NCI-H128 (cell line): ENCODE data around the gene RPP30.

Source experiments
- DNase-seq: peaks from one replicate; lab custom pipeline; 2025; ENCODE audit not compliant: unreplicated experiment; lab: John Stamatoyannopoulos, UW

Gene RPP30

GRCh38 chr10:90916392-90917237 lies 44.8 kb downstream of the RPP30 start:
- DNase-seq, result no peak

- no peak for DNase-seq
Measured at GRCh38 chr10:90917238-90917967, 45.6 kb downstream of the RPP30 start.

- no peak for DNase-seq
Measured at GRCh38 chr10:90917968-90918318, 46.2 kb downstream of the RPP30 start.

- DNase-seq, result no peak
Measured at GRCh38 chr10:90919683-90920574, 48.2 kb downstream of the RPP30 start.

GRCh38 chr10:90920986-90921666 lies 49.4 kb downstream of the RPP30 start, which contains the start of gene ANKRD1:
ANKRD1 (minus strand) TSS chr10:90921087; CDS start chr10:90921027, 60 bp downstream.
- DNase-seq, result no peak

DNA sequence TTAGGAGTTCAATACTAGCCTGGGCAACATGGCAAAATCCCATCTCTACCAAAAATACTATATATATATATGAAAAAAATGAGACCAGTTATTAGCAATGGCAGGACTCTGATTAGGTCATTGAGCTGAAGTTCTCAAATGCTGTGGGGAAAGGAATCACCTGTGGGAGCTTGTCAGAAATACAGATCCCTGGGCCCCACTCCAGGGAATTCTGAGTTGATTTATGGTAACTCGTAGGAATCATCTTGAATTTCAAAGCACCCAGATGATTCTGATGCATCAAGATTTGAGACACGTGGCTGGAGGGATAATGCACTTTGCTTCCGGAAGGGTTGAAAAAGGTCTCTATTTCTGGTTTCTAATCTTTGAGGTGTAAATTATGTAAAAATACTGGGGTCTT lies 50.1 kb downstream of the RPP30 start:
- no peak for DNase-seq

DNA sequence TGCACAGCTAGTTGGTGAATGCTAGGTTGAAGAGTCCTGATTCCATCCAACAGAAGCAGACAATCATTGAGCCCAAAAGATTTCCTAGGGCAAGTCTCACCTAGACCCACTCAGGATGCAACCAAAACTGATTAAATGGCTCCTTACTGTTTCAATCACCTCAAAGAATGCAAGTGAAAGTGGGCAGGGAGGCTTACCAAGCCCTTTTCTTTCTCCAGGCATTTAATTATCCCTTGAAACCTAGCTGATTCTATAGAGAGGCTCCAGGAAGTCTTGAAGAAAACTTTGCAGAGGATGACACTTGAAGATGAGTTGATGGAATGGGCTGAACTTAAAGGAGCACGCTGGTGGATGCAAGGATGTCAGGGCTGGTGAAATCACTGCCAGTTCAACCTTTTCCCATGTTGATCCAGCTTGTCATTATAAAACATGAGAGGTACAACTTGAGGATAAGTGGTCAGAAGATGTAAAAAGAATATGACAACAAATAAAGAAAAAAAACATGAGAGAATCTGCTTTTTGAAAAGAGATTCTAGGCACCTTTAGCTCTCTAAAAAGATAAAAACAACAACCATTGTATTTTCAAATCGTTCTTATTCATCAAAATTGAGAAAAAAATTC lies 51.4 kb downstream of the RPP30 start:
- no peak for DNase-seq

GRCh38 chr10:90924552-90924951 lies 52.8 kb downstream of the RPP30 start:
- DNase-seq, result no peak

DNA sequence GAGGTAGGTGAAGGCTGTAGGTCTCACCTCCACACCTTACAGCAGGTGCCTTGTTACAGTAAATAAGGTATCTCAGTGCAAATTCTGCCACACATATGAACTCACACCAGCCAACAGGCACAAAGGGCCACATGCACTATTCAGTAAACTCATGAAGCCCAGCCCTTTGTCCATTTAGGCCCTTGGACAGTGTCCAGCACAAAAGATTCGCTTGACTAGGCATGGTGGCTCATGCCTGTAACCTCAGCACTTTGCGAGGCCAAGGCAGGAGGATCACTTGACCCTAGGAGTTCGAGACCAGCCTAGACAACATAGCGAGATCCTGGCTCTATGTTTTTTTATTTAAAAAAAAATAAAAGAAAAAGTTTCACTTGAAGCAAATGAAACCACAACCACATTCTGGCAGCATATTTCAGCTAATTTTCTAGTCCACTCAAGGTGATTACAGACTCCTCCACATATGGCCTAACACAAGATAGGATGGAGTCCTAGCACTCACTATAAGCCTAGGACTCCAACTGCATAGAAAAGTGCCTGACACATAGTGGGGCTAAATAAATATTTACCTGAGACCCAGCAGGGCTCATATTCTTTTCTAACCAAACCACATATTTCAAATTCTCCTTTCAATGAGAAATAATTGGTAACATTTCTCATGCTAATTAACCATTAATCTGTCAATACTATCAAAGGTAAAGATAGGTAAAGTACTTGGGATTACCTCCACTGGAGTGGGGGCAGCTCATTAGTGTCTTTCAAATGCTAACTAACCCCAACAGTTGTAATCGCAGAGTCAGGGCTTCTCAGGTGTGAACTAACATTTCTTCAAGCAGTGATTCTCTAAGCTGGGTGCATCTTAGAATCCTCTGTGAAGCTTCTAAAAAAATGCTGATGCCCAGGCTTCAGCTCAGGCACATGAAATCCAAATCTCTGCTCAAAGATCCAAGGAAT lies 53.6 kb downstream of the RPP30 start:
- DNase-seq, result no peak

DNA sequence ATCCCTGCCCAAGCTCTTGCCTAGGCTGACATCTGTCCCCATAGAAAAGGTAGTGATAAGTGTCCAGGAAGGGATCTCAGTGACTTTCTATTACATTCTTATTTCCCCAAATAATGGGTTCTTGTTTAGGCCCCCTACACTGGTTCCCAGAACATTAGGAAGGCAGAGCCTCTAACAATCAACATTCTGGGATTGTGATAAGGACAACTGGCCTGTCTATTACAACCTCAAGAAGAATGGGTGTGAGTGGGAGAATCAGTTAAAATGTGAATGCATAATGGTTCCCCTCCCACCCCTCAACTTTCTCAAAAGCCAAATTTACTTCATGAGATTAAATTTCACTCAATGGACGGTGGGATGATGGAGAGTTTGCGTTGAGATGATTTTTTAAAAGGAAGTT lies 55.5 kb downstream of the RPP30 start:
- no peak for DNase-seq

DNA sequence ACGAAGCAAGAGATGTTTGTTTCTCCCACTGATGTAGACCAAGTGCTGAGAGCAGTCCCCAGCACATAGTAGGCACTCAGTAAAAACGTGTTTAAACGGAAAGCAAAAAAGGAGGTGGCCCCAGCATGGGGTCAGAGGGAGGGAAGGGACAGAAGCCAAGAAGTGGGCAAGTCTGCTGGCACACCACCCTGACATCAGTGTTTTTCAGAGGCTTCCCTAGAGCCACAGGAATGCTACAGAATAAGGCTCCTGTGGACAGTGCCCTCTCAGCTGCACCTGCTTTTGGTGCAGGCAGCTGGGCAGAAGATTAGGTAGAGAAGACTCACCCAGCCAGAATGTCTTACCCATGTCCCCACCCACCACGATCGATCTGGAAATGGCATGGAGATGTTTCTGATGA lies 57.4 kb downstream of the RPP30 start:
- DNase-seq, result no peak

DNA sequence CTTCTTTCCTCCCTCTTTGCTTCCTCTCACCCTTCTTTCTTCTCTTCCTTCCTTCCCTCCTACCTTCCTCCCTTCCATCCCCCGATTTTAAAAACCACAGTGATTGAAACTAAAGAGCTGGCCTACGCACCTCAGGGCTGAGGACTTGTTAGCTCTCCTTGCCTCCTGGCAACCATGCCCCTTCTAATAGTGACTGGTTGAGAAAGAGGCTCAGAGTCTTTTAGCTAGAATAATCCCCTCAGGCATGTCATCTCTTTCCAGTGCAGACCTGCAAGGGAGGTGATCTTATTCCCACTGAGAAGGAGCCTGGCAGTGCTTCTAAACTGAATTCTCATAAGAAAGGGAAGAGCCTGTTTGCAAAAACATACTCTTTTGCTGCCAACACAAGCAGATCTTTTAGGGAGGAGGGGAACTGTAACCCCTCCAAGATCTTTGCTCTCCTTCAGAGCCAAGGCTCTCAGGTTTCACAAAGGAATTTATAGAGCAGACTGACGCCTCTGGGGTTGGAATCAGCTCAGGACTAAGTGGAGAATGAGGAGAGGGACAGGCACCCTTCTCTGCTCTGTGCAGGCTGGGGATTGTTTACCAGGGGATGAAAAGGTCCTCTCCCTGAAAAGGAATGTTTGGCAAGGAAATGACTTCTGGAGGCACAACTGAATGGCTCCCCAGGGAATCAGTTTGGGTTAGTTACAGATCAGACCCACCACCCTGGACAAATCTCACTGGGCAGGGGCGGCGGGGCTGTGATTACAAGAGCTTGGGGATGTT lies 58.5 kb downstream of the RPP30 start:
- no peak for DNase-seq

GRCh38 chr10:90930971-90931871 lies 59.4 kb downstream of the RPP30 start:
- DNase-seq, result no peak

DNA sequence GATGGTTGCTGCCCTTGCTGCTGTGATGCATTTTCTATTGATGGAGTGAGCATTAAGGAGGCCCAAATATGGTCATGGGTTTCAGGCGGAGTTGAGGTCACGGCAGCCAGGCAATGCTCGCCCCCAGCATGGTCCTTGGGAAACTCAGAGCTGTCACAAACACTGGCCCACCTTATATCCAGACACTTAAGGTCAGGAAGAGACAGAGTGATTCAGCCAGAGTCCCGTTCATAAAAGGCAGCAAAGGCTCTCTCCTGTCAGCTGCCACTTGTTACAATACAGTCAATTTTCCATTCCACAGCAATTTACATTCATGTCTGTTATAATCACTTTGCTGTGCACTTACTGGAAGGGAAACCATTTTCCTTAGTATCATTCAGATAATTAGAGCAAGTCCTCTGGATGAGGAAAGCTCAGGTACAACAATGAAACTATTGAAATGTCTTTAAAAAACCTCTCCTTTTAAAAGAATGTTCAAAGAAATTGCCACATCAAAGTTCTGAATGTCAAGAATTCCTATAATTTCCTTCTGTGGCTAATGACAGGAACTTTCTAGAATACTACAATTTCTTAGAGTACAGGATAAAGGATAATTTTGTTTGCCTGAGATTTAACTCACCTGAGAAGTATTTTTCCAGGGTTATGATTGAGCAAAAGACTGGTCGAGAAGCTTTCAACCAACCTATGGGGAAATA lies 64.0 kb downstream of the RPP30 start:
- no peak for DNase-seq

- DNase-seq, result no peak
Measured at GRCh38 chr10:90936276-90936659, 64.5 kb downstream of the RPP30 start.

GRCh38 chr10:90937645-90938258 lies 66.0 kb downstream of the RPP30 start:
- DNase-seq, result no peak
